Esophagus squamous epithelium (tissue), 4 donors: ENCODE measurements around the gene CELF2.

ENCODE experiments used
- CTCF ChIP-seq, 6 experiments: fragments of 450-650 bp in 4 of 6; fragments of 200-600 bp in 2 of 6; sonication (generic) in 2 of 6; IDR thresholded peaks; one replicate each; pipeline ENCODE4 v1.5.1; 2016 to 2019; ENCODE audit warnings: antibody characterized with exemption in 6 of 6, mild to moderate bottlenecking in 4 of 6, moderate library complexity in 4 of 6
- POLR2A ChIP-seq, 4 donors: fragments of 450-650 bp; IDR thresholded peaks; one replicate each; pipeline ENCODE4 v1.6.1; 2017; ENCODE audit warnings: antibody characterized with exemption in 4 of 4, mild to moderate bottlenecking in 4 of 4, moderate library complexity in 3 of 4

- no peak for TF ChIP-seq POLR2A (IDR thresholded peaks at IDR 0.05)
- no peak for TF ChIP-seq CTCF (IDR thresholded peaks at IDR 0.05)
These were observed 361.2 kb downstream of the CELF2 start for GRCh38 chr10:11378835-11379234.
